Measurements from ENCODE around the gene KIF5C. TPM values are rescaled to one million over a fixed set of nuclear protein-coding genes. Genes with fewer than 3 reads are reported as not detected.

Gene KIF5C
- total RNA-seq, 1 experiment from 2014 or later = 1.5 TPM

GRCh38 chr2:149049142-149049541 lies 174.1 kb downstream of the KIF5C start:
- CTCF ChIA-PET = interaction anchor here (1.6 kb wide), 1 partner anchor 32 kb away, joined by 5 read pairs; no protein-coding TSS in a partner anchor
- Mint-ChIP-seq H3K27me3 (ENCODE audit: insufficient read depth, unreplicated experiment) (no peaks in the 10 kb centered on the region), H3K9me3 (ENCODE audit: unreplicated experiment) (peaks cover 14% of the 10 kb centered on the region), H3K27ac (ENCODE audit: unreplicated experiment) (no peak overlapping the region), H3K4me3 (ENCODE audit: unreplicated experiment) (no peak overlapping the region), H3K4me1 (ENCODE audit: low read depth, unreplicated experiment) (peaks cover 22% of the 10 kb centered on the region), H3K36me3 (ENCODE audit: insufficient read depth, unreplicated experiment) (peaks cover 6% of the 10 kb centered on the region)
- no TSS peak for BruUV-seq (replicated peaks)
- Histone ChIP-seq H3K27me3 (replicated peaks; ENCODE audit: control insufficient read depth, insufficient read depth, low read length) (no peaks in the 10 kb centered on the region), H3K4me1 (0 out of 2 replicates have a peak, but pooled peaks cover 12% of the 10 kb centered on the region), H3K4me3 (ENCODE audit: low read depth, low read length) (no peak overlapping the region), H3K9me3 (peaks cover 10% of the 10 kb centered on the region; the same call in 1 of the 2 replicates), H3K36me3 (ENCODE audit: control insufficient read depth, insufficient read depth, low read length) (no peaks in the 10 kb centered on the region)
- POLR2A ChIA-PET = no interaction called here
- no peak for DNase-seq
- TF ChIP-seq CTCF (IDR thresholded peaks at IDR 0.05; ENCODE audit: insufficient read depth in 1 of 2, low read depth in 1 of 2, low read length in 1 of 2, severe bottlenecking in 1 of 2, unreplicated experiment in 1 of 2) = no peak
- intact Hi-C loops (cut with micrococcal nuclease; ENCODE audit: unreplicated experiment) = no loop called here

- no peak overlapping the region for H3K4me3 Mint-ChIP-seq (ENCODE audit: unreplicated experiment)
- H3K27me3 Mint-ChIP-seq (ENCODE audit: insufficient read depth, unreplicated experiment) = no peaks in the 10 kb centered on the region
- H3K36me3 ChIP-seq (ENCODE audit: control insufficient read depth, insufficient read depth, low read length) = no peaks in the 10 kb centered on the region
- peaks cover 13% of the 10 kb centered on the region for H3K4me1 Mint-ChIP-seq (ENCODE audit: low read depth, unreplicated experiment)
- ChIA-PET CTCF (interaction anchor here (1.6 kb wide), 1 partner anchor 33 kb away, joined by 5 read pairs; no protein-coding TSS in a partner anchor), POLR2A (no interaction called here)
- H3K4me1 ChIP-seq = 0 out of 2 replicates have a peak, but pooled peaks cover 7% of the 10 kb centered on the region
- no peak overlapping the region for H3K4me3 ChIP-seq (ENCODE audit: low read depth, low read length)
- H3K9me3 Mint-ChIP-seq (ENCODE audit: unreplicated experiment) = peaks cover 14% of the 10 kb centered on the region
- peaks cover 6% of the 10 kb centered on the region for H3K36me3 Mint-ChIP-seq (ENCODE audit: insufficient read depth, unreplicated experiment)
- BruUV-seq (replicated peaks) = no TSS peak
- H3K27ac Mint-ChIP-seq (ENCODE audit: unreplicated experiment) = no peak overlapping the region
- DNase-seq = no peak
- TF ChIP-seq CTCF (IDR thresholded peaks at IDR 0.05; ENCODE audit: insufficient read depth in 1 of 2, low read depth in 1 of 2, low read length in 1 of 2, severe bottlenecking in 1 of 2, unreplicated experiment in 1 of 2) = no peak
- intact Hi-C loops (cut with micrococcal nuclease; ENCODE audit: unreplicated experiment) = no loop called here
- H3K27me3 ChIP-seq (replicated peaks; ENCODE audit: control insufficient read depth, insufficient read depth, low read length) = no peaks in the 10 kb centered on the region
- peaks cover 8% of the 10 kb centered on the region; the same call in 1 of the 2 replicates for H3K9me3 ChIP-seq
Measured at GRCh38 chr2:149050188-149050587, 175.2 kb downstream of the KIF5C start.

GRCh38 chr2:149055751-149056150 lies 180.7 kb downstream of the KIF5C start:
- Mint-ChIP-seq H3K4me3 (ENCODE audit: unreplicated experiment) (no peak overlapping the region), H3K9me3 (ENCODE audit: unreplicated experiment) (no peaks in the 10 kb centered on the region), H3K27ac (ENCODE audit: unreplicated experiment) (no peak overlapping the region), H3K36me3 (ENCODE audit: insufficient read depth, unreplicated experiment) (no peaks in the 10 kb centered on the region), H3K4me1 (ENCODE audit: low read depth, unreplicated experiment) (no peaks in the 10 kb centered on the region), H3K27me3 (ENCODE audit: insufficient read depth, unreplicated experiment) (no peaks in the 10 kb centered on the region)
- Histone ChIP-seq H3K27me3 (replicated peaks; ENCODE audit: control insufficient read depth, insufficient read depth, low read length) (no peaks in the 10 kb centered on the region), H3K4me3 (ENCODE audit: low read depth, low read length) (no peak overlapping the region), H3K4me1 (no peaks in the 10 kb centered on the region), H3K9me3 (no peaks in the 10 kb centered on the region), H3K36me3 (ENCODE audit: control insufficient read depth, insufficient read depth, low read length) (no peaks in the 10 kb centered on the region)
- CTCF ChIA-PET = no interaction called here
- TF ChIP-seq CTCF (IDR thresholded peaks at IDR 0.05; ENCODE audit: insufficient read depth in 1 of 2, low read depth in 1 of 2, low read length in 1 of 2, severe bottlenecking in 1 of 2, unreplicated experiment in 1 of 2) = no peak
- intact Hi-C loops (cut with micrococcal nuclease; ENCODE audit: unreplicated experiment) = no loop called here
- POLR2A ChIA-PET = no interaction called here
- DNase-seq = no peak
- BruUV-seq (replicated peaks) = no TSS peak

Measured in Caco-2 (cell line).